Measurements from ENCODE around the gene GNAQ.

Gene GNAQ

GRCh38 chr9:77977210-77977611 is 54.4 kb downstream of the GNAQ start:
- no peak for DNase-seq (ENCODE audit: low read depth in 2 of 3, low spot score in 2 of 3)

GRCh38 chr9:77975806-77976205 is 55.8 kb downstream of the GNAQ start:
- DNase-seq (ENCODE audit: low read depth in 2 of 3, low spot score in 2 of 3): no peak

- no peak for DNase-seq (ENCODE audit: low read depth in 2 of 3, low spot score in 2 of 3)
Observed at GRCh38 chr9:77975036-77975435, 56.6 kb downstream of the GNAQ start.

GRCh38 chr9:77974434-77974833 is 57.2 kb downstream of the GNAQ start:
- DNase-seq (ENCODE audit: low read depth in 2 of 3, low spot score in 2 of 3): no peak

GRCh38 chr9:77969083-77969482 is 62.5 kb downstream of the GNAQ start:
- no peak for DNase-seq (ENCODE audit: low read depth in 2 of 3, low spot score in 2 of 3)

- no peak for DNase-seq (ENCODE audit: low read depth in 2 of 3, low spot score in 2 of 3)
Observed at GRCh38 chr9:77968506-77968905, 63.1 kb downstream of the GNAQ start.

- no peak for DNase-seq (ENCODE audit: low read depth in 2 of 3, low spot score in 2 of 3)
Observed at GRCh38 chr9:77966718-77967117, 64.9 kb downstream of the GNAQ start.

- DNase-seq (ENCODE audit: low read depth in 2 of 3, low spot score in 2 of 3): no peak
Observed at GRCh38 chr9:77965445-77966123, 66.0 kb downstream of the GNAQ start.

- DNase-seq (ENCODE audit: low read depth in 2 of 3, low spot score in 2 of 3): no peak
Observed at GRCh38 chr9:77964258-77964657, 67.4 kb downstream of the GNAQ start.

- no peak for DNase-seq (ENCODE audit: low read depth in 2 of 3, low spot score in 2 of 3)
Observed at GRCh38 chr9:77961541-77961940, 70.1 kb downstream of the GNAQ start.

- DNase-seq (ENCODE audit: low read depth in 2 of 3, low spot score in 2 of 3): no peak
Observed at GRCh38 chr9:77960356-77961153, 71.1 kb downstream of the GNAQ start.

GRCh38 chr9:77959803-77960202 is 71.8 kb downstream of the GNAQ start:
- DNase-seq (ENCODE audit: low read depth in 2 of 3, low spot score in 2 of 3): no peak

- no peak for DNase-seq (ENCODE audit: low read depth in 2 of 3, low spot score in 2 of 3)
Observed at GRCh38 chr9:77957652-77958051, 74.0 kb downstream of the GNAQ start.

GRCh38 chr9:77956555-77956954 is 75.1 kb downstream of the GNAQ start:
- no peak for DNase-seq (ENCODE audit: low read depth in 2 of 3, low spot score in 2 of 3)

- no peak for DNase-seq (ENCODE audit: low read depth in 2 of 3, low spot score in 2 of 3)
Observed at GRCh38 chr9:77954666-77955015, 77.0 kb downstream of the GNAQ start.

- no peak for DNase-seq (ENCODE audit: low read depth in 2 of 3, low spot score in 2 of 3)
Observed at GRCh38 chr9:77954013-77954665, 77.5 kb downstream of the GNAQ start.

GRCh38 chr9:77953590-77953989 is 78.0 kb downstream of the GNAQ start:
- no peak for DNase-seq (ENCODE audit: low read depth in 2 of 3, low spot score in 2 of 3)

- DNase-seq (ENCODE audit: low read depth in 2 of 3, low spot score in 2 of 3): no peak
Observed at GRCh38 chr9:77952635-77953328, 78.8 kb downstream of the GNAQ start.

- DNase-seq (ENCODE audit: low read depth in 2 of 3, low spot score in 2 of 3): no peak
Observed at GRCh38 chr9:77951369-77951768, 80.2 kb downstream of the GNAQ start.

GRCh38 chr9:77949751-77950436 is 81.7 kb downstream of the GNAQ start:
- DNase-seq (ENCODE audit: low read depth in 2 of 3, low spot score in 2 of 3): no peak

GRCh38 chr9:77947651-77948050 is 84.0 kb downstream of the GNAQ start:
- DNase-seq (ENCODE audit: low read depth in 2 of 3, low spot score in 2 of 3): no peak
